MG63 (cell line): ENCODE results near the gene TBC1D4. TPM values are rescaled to one million over a fixed set of nuclear protein-coding genes. Genes with fewer than 3 reads are reported as not detected.
"Not testable (repeated sequence)": the region's sequence is repeated elsewhere in the genome, so short reads cannot be mapped to it uniquely, and the experiment has no call there.

Experiments
- DNase-seq: peaks from one replicate; pipeline ENCODE4 v3.0.0-alpha.2; 2020
- H3K27me3 ChIP-seq: fragments of 250-450 bp; sonication (Bioruptor Pico); 2 replicates; pipeline ENCODE4 v1.5.1; 2020; ENCODE audit warnings: mild to moderate bottlenecking, moderate library complexity
- H3K36me3 ChIP-seq: fragments of 250-450 bp; sonication (Bioruptor Pico); 2 replicates; pipeline ENCODE4 v1.5.1; 2020; ENCODE audit warnings: mild to moderate bottlenecking, moderate library complexity
- H3K4me3 ChIP-seq: fragments of 250-450 bp; sonication (Bioruptor Pico); 2 replicates; pipeline ENCODE4 v1.5.1; 2020; ENCODE audit warnings: mild to moderate bottlenecking, moderate library complexity
- H3K9me3 ChIP-seq: fragments of 250-450 bp; sonication (Bioruptor Pico); 2 replicates; pipeline ENCODE4 v1.5.1; 2020; ENCODE audit warnings: mild to moderate bottlenecking, moderate library complexity
- total RNA-seq: library from RNA; depleted of rRNA; stranded (reverse); fragments of >200 nt; shearing (Covaris generic); gene quantifications from 2 replicates; pipeline ENCODE4 v1.2.3, GENCODE V29; 2014; ENCODE audit warnings: low replicate concordance

Gene TBC1D4
- total RNA-seq, 1 experiment from 2014 or later = 9.2 TPM

- no peak overlapping the region for H3K4me3 ChIP-seq
- DNase-seq = no peak
- no peaks in the 10 kb centered on the region for H3K27me3 ChIP-seq
- no peaks in the 10 kb centered on the region for H3K9me3 ChIP-seq
- no peaks in the 10 kb centered on the region for H3K36me3 ChIP-seq
Observed at GRCh38 chr13:75366380-75367280, 115.3 kb downstream of the TBC1D4 start.

GRCh38 chr13:75365724-75366173, 116.2 kb downstream of the TBC1D4 start:
- H3K4me3 ChIP-seq = no peak overlapping the region
- H3K27me3 ChIP-seq = no peaks in the 10 kb centered on the region
- no peaks in the 10 kb centered on the region for H3K9me3 ChIP-seq
- DNase-seq = peak; percentile 51
- H3K36me3 ChIP-seq = no peaks in the 10 kb centered on the region

GRCh38 chr13:75364131-75364713, 117.7 kb downstream of the TBC1D4 start:
- no peak overlapping the region for H3K4me3 ChIP-seq
- no peak for DNase-seq
- no peaks in the 10 kb centered on the region for H3K27me3 ChIP-seq
- H3K9me3 ChIP-seq = no peaks in the 10 kb centered on the region
- no peaks in the 10 kb centered on the region for H3K36me3 ChIP-seq

DNA sequence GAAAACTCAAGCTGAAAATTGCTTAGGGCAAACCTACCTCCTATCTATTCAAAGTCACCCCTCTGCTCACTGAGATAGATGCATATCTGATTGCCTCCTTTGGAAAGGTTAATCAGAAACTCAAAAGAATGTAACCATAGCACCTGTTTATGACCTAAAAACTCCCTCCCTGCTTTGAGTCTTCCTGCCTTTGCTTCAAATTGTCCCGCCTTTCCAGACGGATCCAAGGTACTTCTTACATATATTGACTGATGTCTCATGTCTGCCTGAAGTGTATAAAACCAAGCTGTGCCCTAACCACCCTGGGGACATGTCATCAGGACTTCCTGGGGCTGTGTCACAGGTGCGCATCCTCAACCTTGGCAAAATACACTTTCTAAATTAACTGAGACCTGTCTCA, 118.6 kb downstream of the TBC1D4 start:
- H3K27me3 ChIP-seq = no peaks in the 10 kb centered on the region
- no peak overlapping the region for H3K4me3 ChIP-seq
- H3K9me3 ChIP-seq = no peaks in the 10 kb centered on the region

GRCh38 chr13:75362026-75362425, 119.9 kb downstream of the TBC1D4 start:
- Histone ChIP-seq H3K9me3 (no peaks in the 10 kb centered on the region), H3K4me3 (no peak overlapping the region), H3K36me3 (no peaks in the 10 kb centered on the region), H3K27me3 (no peaks in the 10 kb centered on the region)
- no peak for DNase-seq

More for the DNA sequence above, 118.6 kb downstream of the TBC1D4 start:
- H3K36me3 ChIP-seq = no peaks in the 10 kb centered on the region
- DNase-seq = no peak

DNA sequence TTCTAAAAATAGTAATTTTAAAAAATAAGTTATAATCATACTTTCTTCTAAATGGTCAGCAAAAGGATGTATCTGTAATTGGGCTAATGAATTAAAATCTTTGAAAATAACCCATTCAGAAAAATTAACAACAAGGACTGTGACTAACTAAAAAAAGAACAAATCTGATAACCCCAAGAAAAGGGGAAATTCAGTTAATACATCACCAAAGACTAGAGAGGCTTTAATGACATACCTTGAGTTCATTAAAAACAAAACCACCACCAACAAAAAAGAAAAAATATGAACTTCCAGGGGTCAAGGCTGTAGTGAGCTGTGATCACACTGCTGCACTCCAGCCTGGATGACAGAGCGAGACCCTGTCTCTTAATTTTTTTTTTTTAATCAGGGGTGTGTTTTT, 121.8 kb downstream of the TBC1D4 start:
- H3K4me3 ChIP-seq = no peak overlapping the region
- H3K36me3 ChIP-seq = no peaks in the 10 kb centered on the region
- H3K27me3 ChIP-seq = no peaks in the 10 kb centered on the region
- DNase-seq = no peak
- no peaks in the 10 kb centered on the region for H3K9me3 ChIP-seq

- no peaks in the 10 kb centered on the region for H3K27me3 ChIP-seq
- no peaks in the 10 kb centered on the region for H3K9me3 ChIP-seq
Observed at GRCh38 chr13:75359266-75359665, 122.7 kb downstream of the TBC1D4 start.

DNA sequence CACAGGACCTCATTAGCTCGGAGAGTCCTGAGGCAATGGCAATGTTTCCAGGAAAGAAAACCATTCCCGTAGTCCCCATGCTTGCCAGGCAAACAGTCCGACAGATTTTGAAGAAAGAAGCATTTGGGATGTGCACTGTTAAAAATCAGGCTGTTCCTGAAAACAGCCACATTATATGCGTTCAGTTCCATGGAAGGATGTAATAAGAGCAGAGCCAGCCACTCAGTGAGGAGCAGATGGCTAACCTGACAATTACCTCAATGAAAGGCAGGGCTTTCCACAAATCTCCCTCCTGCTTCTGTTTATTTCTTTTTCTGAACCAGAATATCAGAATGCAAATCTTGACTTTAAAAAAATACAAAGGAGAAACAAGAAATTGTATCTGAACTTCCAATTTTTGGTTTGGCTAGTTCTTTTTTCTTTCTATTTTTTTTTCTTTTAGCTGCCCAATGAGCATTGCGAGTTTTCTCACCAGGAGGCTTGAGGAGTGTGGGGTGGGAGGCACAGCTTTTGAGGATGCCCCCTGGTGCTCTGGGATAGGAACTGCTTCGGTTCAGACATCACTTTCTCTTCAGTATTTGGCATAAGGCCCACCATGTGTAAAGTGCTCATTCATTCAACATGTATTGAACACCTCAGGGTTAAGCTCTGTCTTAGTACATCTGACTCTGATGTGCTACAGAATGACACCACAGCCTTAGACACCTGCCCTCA, 124.2 kb downstream of the TBC1D4 start:
- Histone ChIP-seq H3K36me3 (no peaks in the 10 kb centered on the region), H3K27me3 (no peaks in the 10 kb centered on the region), H3K4me3 (no peak overlapping the region), H3K9me3 (no peaks in the 10 kb centered on the region)
- DNase-seq = peak; percentile 65

More at GRCh38 chr13:75359266-75359665, 122.7 kb downstream of the TBC1D4 start:
- Histone ChIP-seq H3K4me3 (no peak overlapping the region), H3K36me3 (no peaks in the 10 kb centered on the region)
- peak; percentile 34 for DNase-seq

GRCh38 chr13:75356421-75356820, 125.5 kb downstream of the TBC1D4 start:
- DNase-seq = no peak
- Histone ChIP-seq H3K9me3 (no peaks in the 10 kb centered on the region), H3K27me3 (no peaks in the 10 kb centered on the region), H3K4me3 (no peak overlapping the region), H3K36me3 (no peaks in the 10 kb centered on the region)

DNA sequence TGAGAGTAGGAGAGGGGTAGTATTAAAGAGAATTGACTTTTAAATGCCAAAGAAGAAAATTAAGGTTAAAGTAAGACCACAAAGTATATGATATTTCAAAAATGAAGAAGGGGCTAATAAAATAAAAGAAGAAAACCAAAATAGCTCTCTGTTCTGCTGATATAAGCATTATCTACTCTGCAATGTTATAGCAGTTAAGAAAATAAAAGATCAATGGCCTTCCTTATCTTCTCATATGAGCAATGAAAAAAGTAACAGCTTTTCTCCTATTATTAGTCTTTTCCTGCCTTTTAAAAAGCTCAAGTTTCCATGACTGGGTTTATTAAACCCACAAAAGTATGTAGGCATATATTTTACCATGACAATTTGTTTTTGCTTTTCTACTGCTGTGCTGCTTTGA, 126.4 kb downstream of the TBC1D4 start:
- no peak for DNase-seq
- no peaks in the 10 kb centered on the region for H3K36me3 ChIP-seq
- H3K27me3 ChIP-seq = no peaks in the 10 kb centered on the region
- no peak overlapping the region for H3K4me3 ChIP-seq
- H3K9me3 ChIP-seq = no peaks in the 10 kb centered on the region

GRCh38 chr13:75353781-75354193, 128.2 kb downstream of the TBC1D4 start:
- no peaks in the 10 kb centered on the region for H3K27me3 ChIP-seq
- no peaks in the 10 kb centered on the region for H3K9me3 ChIP-seq
- DNase-seq = no peak
- no peak overlapping the region for H3K4me3 ChIP-seq
- no peaks in the 10 kb centered on the region for H3K36me3 ChIP-seq

GRCh38 chr13:75352641-75353327, 129.2 kb downstream of the TBC1D4 start:
- no peak overlapping the region for H3K4me3 ChIP-seq
- H3K36me3 ChIP-seq = no peaks in the 10 kb centered on the region
- no peaks in the 10 kb centered on the region; the same call in 1 of the 2 replicates for H3K9me3 ChIP-seq
- H3K27me3 ChIP-seq = no peaks in the 10 kb centered on the region
- DNase-seq = no peak

DNA sequence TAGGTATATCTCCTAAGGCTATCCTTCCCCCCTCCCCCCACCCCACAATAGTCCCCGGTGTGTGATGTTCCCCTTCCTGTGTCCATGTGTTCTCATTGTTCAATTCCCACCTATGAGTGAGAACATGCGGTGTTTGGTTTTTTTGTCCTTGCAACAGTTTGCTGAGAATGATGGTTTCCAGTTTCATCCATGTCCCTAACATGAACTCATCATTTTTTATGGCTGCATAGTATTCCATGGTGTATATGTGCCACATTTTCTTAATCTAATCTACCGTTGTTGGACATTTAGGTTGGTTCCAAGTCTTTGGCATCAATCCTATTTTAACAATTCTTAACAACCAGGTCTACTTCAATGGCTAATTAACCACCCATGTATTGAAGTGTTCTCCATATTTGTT, 130.4 kb downstream of the TBC1D4 start:
- H3K27me3 ChIP-seq, DNase-seq, H3K9me3 ChIP-seq, H3K4me3 ChIP-seq, H3K36me3 ChIP-seq: not testable (repeated sequence)

GRCh38 chr13:75347925-75348324, 134.0 kb downstream of the TBC1D4 start:
- DNase-seq = peak; percentile 23
- Histone ChIP-seq H3K27me3 (no peaks in the 10 kb centered on the region), H3K9me3 (no peaks in the 10 kb centered on the region; the same call in 1 of the 2 replicates)

DNA sequence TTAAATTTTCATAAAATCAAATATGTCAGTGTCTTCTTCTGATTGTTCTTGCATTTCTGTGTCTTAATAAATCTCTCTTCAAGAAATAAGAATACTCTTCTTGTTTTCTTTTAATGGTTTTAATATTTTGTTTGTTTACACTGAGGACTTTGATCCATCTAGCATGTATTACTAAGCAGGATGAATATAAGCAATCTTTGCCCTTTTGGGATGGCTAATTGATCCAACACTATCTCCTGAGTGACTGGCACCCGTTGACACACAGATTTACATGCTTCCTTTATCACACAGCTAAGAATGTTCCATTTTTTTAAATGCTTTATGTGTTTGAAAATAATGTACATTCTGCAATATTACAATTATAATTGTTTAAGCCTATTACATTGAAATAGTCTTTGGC, 134.5 kb downstream of the TBC1D4 start:
- Histone ChIP-seq H3K36me3 (no peaks in the 10 kb centered on the region), H3K9me3 (no peaks in the 10 kb centered on the region; the same call in 1 of the 2 replicates), H3K4me3 (no peak overlapping the region), H3K27me3 (no peaks in the 10 kb centered on the region)
- DNase-seq = no peak

More at GRCh38 chr13:75347925-75348324, 134.0 kb downstream of the TBC1D4 start:
- H3K4me3 ChIP-seq = no peak overlapping the region
- no peaks in the 10 kb centered on the region for H3K36me3 ChIP-seq

DNA sequence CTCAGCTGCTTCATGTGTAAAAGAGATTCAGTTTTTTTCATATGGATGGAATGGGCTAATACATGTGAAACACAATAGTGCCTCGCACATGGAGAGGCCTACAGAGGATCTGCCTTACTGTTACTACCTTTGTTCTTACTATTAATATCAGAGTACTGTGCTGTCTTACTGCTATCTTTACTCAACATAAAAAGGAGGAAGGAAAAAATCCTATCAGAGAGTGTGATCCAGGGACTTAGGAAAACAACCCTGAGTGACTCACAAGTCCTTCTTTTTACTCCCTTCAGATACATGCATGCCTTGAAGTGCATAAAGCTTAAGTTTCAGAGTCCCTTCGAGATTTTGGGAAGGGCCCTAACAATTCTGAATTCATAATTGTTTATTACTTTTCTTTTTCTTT, 136.8 kb downstream of the TBC1D4 start:
- DNase-seq = no peak
- Histone ChIP-seq H3K36me3 (no peaks in the 10 kb centered on the region), H3K9me3 (no peaks in the 10 kb centered on the region; the same call in 1 of the 2 replicates), H3K27me3 (no peaks in the 10 kb centered on the region), H3K4me3 (no peak overlapping the region)
